GM21367 (cell line): ENCODE measurements around the gene CNOT11.
"Not testable (repeated sequence)": the region's sequence is repeated elsewhere in the genome, so short reads cannot be mapped to it uniquely, and the experiment has no call there.

Experiments
- ATAC-seq: cut with Tn5 transposase; IDR thresholded peaks from one replicate; pipeline ENCODE4 v1.9.1; 2021; ENCODE audit not compliant: unreplicated experiment

Gene CNOT11

DNA sequence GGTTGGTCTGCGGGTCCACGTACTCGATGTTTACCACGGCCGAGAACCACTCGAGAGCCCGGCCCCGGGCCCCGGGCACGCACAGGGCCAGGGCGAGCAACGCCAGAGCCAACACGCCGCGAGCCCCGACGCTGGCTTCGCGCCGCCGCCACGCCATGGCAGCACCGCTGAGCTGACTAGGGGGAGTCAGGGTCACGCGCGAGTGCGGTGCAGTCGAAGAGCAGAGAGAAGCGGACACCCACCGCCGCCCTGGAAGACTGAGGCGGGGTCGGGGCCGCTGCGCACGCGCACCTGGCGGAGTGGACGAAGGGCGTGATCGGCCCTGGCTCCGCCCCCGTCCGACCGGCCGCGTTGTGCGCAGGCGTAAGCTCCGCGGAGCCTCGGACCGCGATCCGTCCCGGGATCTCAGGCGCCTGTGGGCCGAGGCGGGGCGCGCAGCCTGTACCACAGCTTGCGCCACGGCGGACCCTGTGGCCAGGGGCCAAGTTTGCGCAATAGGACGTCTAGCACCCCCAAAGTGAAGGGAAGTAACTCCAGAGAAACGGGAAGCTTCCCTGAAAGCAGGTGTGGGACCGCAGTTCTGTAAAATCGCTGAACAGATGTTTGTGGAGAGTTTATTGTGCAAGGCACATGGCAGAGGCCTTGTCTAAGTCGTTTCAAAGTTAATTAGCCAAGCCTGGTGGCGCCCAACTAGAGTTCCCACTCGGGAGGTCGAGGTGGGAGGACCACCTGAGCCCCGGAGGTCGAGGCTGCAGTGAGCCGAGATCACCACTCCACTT is 55.9 kb downstream of the CNOT11 start, which contains the start of gene RNF149:
Gene RNF149, minus strand, starts transcription at position 270 of the 779 bp plus-strand sequence. Its CDS starts 113 bp downstream, at position 157.
- peak; percentile 51 for ATAC-seq

DNA sequence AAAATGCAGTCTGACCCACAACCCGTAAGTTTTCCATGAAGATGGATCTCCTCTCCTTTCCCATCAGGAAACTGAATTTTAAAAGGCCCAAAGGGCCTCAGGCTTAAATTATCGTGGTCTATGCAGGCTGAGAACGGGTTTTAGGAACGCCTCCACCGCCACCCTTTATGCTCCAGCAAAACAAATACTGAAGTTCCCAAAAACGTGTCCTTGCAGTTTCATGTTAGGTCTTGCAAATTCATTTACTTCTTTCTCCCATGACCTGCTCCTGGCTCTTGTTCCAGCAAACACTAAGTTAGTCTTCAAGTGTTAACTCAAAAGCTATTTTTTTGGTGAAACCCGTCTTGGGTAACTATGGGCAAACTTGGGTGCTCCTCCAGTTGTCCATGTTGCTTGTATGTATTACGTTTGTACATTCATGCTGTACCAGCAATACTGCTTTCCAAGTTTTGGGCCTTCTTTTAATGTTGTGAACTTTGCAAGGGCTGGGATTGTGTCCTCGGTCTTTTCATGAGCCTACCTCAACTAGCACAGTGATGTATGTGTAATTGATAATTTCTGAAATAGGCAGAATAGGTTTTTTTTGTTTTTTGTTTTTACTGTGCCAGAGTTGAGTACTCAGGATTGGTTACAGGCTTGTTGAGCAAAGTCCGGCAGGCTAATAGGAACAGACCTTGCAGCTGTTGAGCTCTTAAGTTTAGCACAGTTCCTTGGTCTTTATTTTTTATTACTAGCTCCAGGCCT is 57.6 kb downstream of the CNOT11 start:
- ATAC-seq, result no peak

DNA sequence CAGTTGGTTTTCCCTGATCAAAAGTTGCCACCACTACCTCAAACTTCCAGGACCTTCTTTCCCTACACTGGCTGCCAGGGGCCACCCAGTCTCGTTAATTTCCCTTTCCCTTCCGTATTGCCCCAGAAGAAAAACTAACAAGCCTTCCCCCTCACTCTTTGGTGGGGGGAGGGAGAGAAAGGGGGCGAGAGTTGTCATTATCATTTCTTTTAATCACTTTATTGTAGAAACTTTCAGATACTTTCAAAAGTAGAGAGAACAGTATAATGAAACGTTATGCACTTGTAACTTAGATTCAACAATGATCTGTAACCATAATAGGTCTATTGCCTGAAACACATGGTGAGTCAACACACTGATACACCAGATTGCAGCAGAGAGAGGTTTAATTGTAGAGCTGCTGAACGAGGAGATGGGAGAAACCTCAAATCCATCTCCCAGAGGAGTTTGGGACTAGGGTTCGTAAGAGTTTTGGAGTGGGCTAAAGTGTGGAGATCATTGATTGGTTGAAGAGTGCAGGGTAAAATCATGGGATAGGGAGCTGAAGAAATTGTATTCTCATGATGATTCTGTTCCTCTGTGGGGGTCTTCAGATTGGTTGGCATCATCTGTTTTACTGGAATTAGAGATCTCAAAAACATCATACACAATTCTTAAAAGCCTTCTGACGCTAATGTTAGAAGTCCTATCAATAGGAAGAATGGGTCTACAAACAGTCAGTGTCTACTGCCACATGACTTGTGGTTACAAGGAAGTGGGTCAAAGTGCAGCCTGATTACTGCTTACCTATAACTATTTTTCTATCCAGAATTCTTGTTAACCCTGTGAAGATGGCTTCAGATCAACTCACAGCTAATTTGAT is 58.4 kb downstream of the CNOT11 start:
- no peak for ATAC-seq

DNA sequence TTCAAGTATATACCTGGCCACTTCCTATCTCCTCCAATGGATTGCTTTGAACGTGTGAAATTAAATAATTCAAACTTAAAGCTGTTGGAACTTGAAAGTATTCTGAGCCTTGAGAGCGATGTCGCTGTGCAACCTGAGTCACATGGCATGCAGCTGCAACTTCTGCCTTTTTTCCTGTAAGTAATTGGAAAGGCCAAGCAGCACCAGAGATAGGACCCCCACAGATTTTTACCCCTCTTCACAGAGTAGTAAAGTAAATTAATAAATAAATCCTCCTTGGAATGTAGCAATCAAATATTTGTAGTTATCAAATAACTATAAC is 59.0 kb downstream of the CNOT11 start:
- no peak for ATAC-seq

DNA sequence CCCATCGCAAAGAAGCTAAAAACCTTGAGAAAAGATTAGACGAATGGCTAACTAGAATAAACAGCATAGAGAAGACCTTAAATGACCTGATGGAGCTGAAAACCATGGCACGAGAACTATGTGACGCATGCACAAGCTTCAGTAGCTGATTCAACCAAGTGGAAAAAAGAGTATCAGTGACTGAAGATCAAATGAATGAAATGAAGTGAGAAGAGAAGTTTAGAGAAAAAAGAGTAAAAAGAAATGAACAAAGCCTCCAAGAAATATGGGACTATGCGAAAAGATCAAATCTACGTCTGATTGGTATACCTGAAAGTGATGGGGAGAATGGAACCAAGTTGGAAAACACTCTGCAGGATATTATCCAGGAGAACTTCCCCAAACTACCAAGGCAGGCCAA is 63.9 kb downstream of the CNOT11 start:
- not testable (repeated sequence) for ATAC-seq
